ENCODE measurements around the gene HCFC1.

The HCFC1 gene

GRCh38 chrX:153928846-153929245 lies 42.8 kb downstream of the HCFC1 start:
- no peak overlapping the region for H2BK120ac ChIP-seq (ENCODE audit: low read depth, low read length)
- no CpG with 5 or more reads among the region's 9 CpGs for WGBS (ENCODE audit: extremely low coverage, insufficient coverage, low lambda C conversion rate)
- no peak overlapping the region for H4K5ac ChIP-seq (ENCODE audit: low read length)
- H3K27me3 ChIP-seq (ENCODE audit: insufficient read depth, low read length, poor library complexity), result no peaks in the 10 kb centered on the region
- no peak overlapping the region for H3K9ac ChIP-seq (ENCODE audit: low read length)
- H3K18ac ChIP-seq (ENCODE audit: low read length), result no peak overlapping the region
- no peak overlapping the region for H3K23ac ChIP-seq (ENCODE audit: low read length)
- peaks cover 3% of the 10 kb centered on the region for H3K4me1 ChIP-seq (ENCODE audit: control insufficient read depth, low read depth, low read length)
- no peak overlapping the region for H2AK5ac ChIP-seq (ENCODE audit: low read length)
- peaks cover 3% of the 10 kb centered on the region for H3K79me2 ChIP-seq (ENCODE audit: control insufficient read depth, insufficient read depth, low read length)
- no peak overlapping the region for H4K8ac ChIP-seq (ENCODE audit: low read depth, low read length)
- no peak overlapping the region for H3K56ac ChIP-seq (ENCODE audit: low read length)
- no peak overlapping the region for H2BK5ac ChIP-seq (ENCODE audit: low read length)
- no peak overlapping the region for H3K4me2 ChIP-seq (ENCODE audit: low read length)
- no peak overlapping the region for H3K4me3 ChIP-seq (ENCODE audit: low read length)
- H2BK15ac ChIP-seq (replicated peaks; ENCODE audit: low read depth), result no peak overlapping the region
- H3K36me3 ChIP-seq (ENCODE audit: control insufficient read depth, insufficient read depth, low read length), result no peaks in the 10 kb centered on the region
- no peak overlapping the region for H3K27ac ChIP-seq (ENCODE audit: low read depth, low read length)
- no peak overlapping the region for H3K4ac ChIP-seq (ENCODE audit: low read depth, low read length)
- H3K79me1 ChIP-seq (ENCODE audit: low read length), result no peaks in the 10 kb centered on the region
- no peak for DNase-seq

- no peak overlapping the region for H2AK5ac ChIP-seq (ENCODE audit: low read length)
- peak overlapping the region; percentile 83 for H3K4ac ChIP-seq (ENCODE audit: low read depth, low read length)
- H4K8ac ChIP-seq (ENCODE audit: low read depth, low read length), result no peak overlapping the region
- H3K4me2 ChIP-seq (ENCODE audit: low read length), result peak overlapping the region; percentile 64
- H2BK5ac ChIP-seq (ENCODE audit: low read length), result peak overlapping the region; percentile 76
- WGBS (ENCODE audit: extremely low coverage, insufficient coverage, low lambda C conversion rate), result no CpG with 5 or more reads among the region's 76 CpGs
- peaks cover 3% of the 10 kb centered on the region for H3K4me1 ChIP-seq (ENCODE audit: control insufficient read depth, low read depth, low read length)
- no peak overlapping the region for H2BK15ac ChIP-seq (replicated peaks; ENCODE audit: low read depth)
- no peaks in the 10 kb centered on the region for H3K79me2 ChIP-seq (ENCODE audit: control insufficient read depth, insufficient read depth, low read length)
- H3K79me1 ChIP-seq (ENCODE audit: low read length), result peaks cover 1% of the 10 kb centered on the region
- no peaks in the 10 kb centered on the region for H3K36me3 ChIP-seq (ENCODE audit: control insufficient read depth, insufficient read depth, low read length)
- peak overlapping the region; percentile 94 for H3K9ac ChIP-seq (ENCODE audit: low read length)
- peak overlapping the region; percentile 96 for H3K18ac ChIP-seq (ENCODE audit: low read length)
- peak overlapping the region; percentile 34 for H3K4me3 ChIP-seq (ENCODE audit: low read length)
- H3K23ac ChIP-seq (ENCODE audit: low read length), result no peak overlapping the region
- no peaks in the 10 kb centered on the region for H3K27me3 ChIP-seq (ENCODE audit: insufficient read depth, low read length, poor library complexity)
- peak overlapping the region; percentile 96 for H3K27ac ChIP-seq (ENCODE audit: low read depth, low read length)
- peak overlapping the region; percentile 97 for H3K56ac ChIP-seq (ENCODE audit: low read length)
- DNase-seq, result peak; percentile 98
- no peak overlapping the region for H2BK120ac ChIP-seq (ENCODE audit: low read depth, low read length)
- peak overlapping the region; percentile 23 for H4K5ac ChIP-seq (ENCODE audit: low read length)
Measured at GRCh38 chrX:153927922-153928760, 43.5 kb downstream of the HCFC1 start.

DNA sequence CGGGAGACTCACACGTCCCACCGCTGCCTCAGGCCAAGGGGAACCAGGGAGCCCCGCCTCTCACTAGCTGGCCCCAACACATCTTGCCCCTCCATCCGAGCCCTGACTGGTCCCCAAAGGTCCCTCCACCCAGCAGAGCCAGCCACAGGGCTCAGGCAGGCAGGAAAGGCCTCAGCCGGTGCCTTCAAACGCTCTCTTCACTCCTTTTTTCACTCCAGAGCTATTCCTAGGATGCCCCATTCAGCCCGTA lies 44.0 kb downstream of the HCFC1 start:
- H3K9ac ChIP-seq (ENCODE audit: low read length), result peak overlapping the region; percentile 94
- peak overlapping the region; percentile 96 for H3K27ac ChIP-seq (ENCODE audit: low read depth, low read length)
- no peak overlapping the region for H2BK15ac ChIP-seq (replicated peaks; ENCODE audit: low read depth)
- H3K4me1 ChIP-seq (ENCODE audit: control insufficient read depth, low read depth, low read length), result peaks cover 3% of the 10 kb centered on the region
- no peak overlapping the region for H2BK120ac ChIP-seq (ENCODE audit: low read depth, low read length)
- no peaks in the 10 kb centered on the region for H3K79me2 ChIP-seq (ENCODE audit: control insufficient read depth, insufficient read depth, low read length)
- H2AK5ac ChIP-seq (ENCODE audit: low read length), result no peak overlapping the region
- peak overlapping the region; percentile 23 for H4K5ac ChIP-seq (ENCODE audit: low read length)
- peak overlapping the region; percentile 76 for H2BK5ac ChIP-seq (ENCODE audit: low read length)
- H3K56ac ChIP-seq (ENCODE audit: low read length), result peak overlapping the region; percentile 97
- H3K79me1 ChIP-seq (ENCODE audit: low read length), result peaks cover 1% of the 10 kb centered on the region
- peak overlapping the region; percentile 34 for H3K4me3 ChIP-seq (ENCODE audit: low read length)
- H3K18ac ChIP-seq (ENCODE audit: low read length), result peak overlapping the region; percentile 96
- no peaks in the 10 kb centered on the region for H3K36me3 ChIP-seq (ENCODE audit: control insufficient read depth, insufficient read depth, low read length)
- no peak for DNase-seq
- peak overlapping the region; percentile 83 for H3K4ac ChIP-seq (ENCODE audit: low read depth, low read length)
- H3K23ac ChIP-seq (ENCODE audit: low read length), result no peak overlapping the region
- no peaks in the 10 kb centered on the region for H3K27me3 ChIP-seq (ENCODE audit: insufficient read depth, low read length, poor library complexity)
- peak overlapping the region; percentile 64 for H3K4me2 ChIP-seq (ENCODE audit: low read length)
- H4K8ac ChIP-seq (ENCODE audit: low read depth, low read length), result no peak overlapping the region
- WGBS (ENCODE audit: extremely low coverage, insufficient coverage, low lambda C conversion rate), result no CpG with 5 or more reads among the region's 8 CpGs

GRCh38 chrX:153926858-153927671 lies 44.6 kb downstream of the HCFC1 start:
- no peak for DNase-seq
- Histone ChIP-seq H3K4me1 (ENCODE audit: control insufficient read depth, low read depth, low read length) (peaks cover 3% of the 10 kb centered on the region), H3K4me2 (ENCODE audit: low read length) (peak overlapping the region; percentile 64), H3K36me3 (ENCODE audit: control insufficient read depth, insufficient read depth, low read length) (no peaks in the 10 kb centered on the region), H3K56ac (ENCODE audit: low read length) (peak overlapping the region; percentile 97), H4K8ac (ENCODE audit: low read depth, low read length) (no peak overlapping the region), H3K4me3 (ENCODE audit: low read length) (no peak overlapping the region), H2BK120ac (ENCODE audit: low read depth, low read length) (no peak overlapping the region), H3K79me2 (ENCODE audit: control insufficient read depth, insufficient read depth, low read length) (no peaks in the 10 kb centered on the region), H3K27me3 (ENCODE audit: insufficient read depth, low read length, poor library complexity) (no peaks in the 10 kb centered on the region), H3K9ac (ENCODE audit: low read length) (peak overlapping the region; percentile 94), H3K27ac (ENCODE audit: low read depth, low read length) (peak overlapping the region; percentile 96), H4K5ac (ENCODE audit: low read length) (no peak overlapping the region), H2AK5ac (ENCODE audit: low read length) (no peak overlapping the region), H3K23ac (ENCODE audit: low read length) (no peak overlapping the region), H3K4ac (ENCODE audit: low read depth, low read length) (peak overlapping the region; percentile 83), H2BK5ac (ENCODE audit: low read length) (peak overlapping the region; percentile 76), H2BK15ac (replicated peaks; ENCODE audit: low read depth) (no peak overlapping the region), H3K18ac (ENCODE audit: low read length) (peak overlapping the region; percentile 96), H3K79me1 (ENCODE audit: low read length) (peaks cover 1% of the 10 kb centered on the region)
- WGBS (ENCODE audit: extremely low coverage, insufficient coverage, low lambda C conversion rate), result no CpG with 5 or more reads among the region's 31 CpGs

DNA sequence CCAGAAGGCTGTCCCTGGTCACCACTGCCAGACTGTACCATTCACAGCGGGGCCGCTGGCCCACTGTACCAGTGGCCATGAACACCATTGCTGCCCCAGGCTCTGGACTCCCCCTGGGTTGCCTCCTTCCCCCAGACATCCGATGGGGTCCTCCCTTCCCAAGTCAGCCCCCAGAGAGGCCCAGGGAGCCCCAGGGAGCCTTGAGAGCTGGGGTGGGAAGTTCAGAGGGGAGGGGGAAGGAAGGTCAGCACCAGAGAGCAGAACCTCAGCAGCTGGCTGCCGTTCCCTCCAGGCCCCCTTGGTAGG lies 45.1 kb downstream of the HCFC1 start:
- H4K5ac ChIP-seq (ENCODE audit: low read length), result no peak overlapping the region
- H4K8ac ChIP-seq (ENCODE audit: low read depth, low read length), result no peak overlapping the region
- DNase-seq, result peak; percentile 77
- peak overlapping the region; percentile 97 for H3K56ac ChIP-seq (ENCODE audit: low read length)
- no peaks in the 10 kb centered on the region for H3K79me2 ChIP-seq (ENCODE audit: control insufficient read depth, insufficient read depth, low read length)
- peak overlapping the region; percentile 77 for H3K4ac ChIP-seq (ENCODE audit: low read depth, low read length)
- H3K4me2 ChIP-seq (ENCODE audit: low read length), result peak overlapping the region; percentile 36
- peak overlapping the region; percentile 96 for H3K27ac ChIP-seq (ENCODE audit: low read depth, low read length)
- H3K79me1 ChIP-seq (ENCODE audit: low read length), result peaks cover 1% of the 10 kb centered on the region
- H3K4me1 ChIP-seq (ENCODE audit: control insufficient read depth, low read depth, low read length), result peaks cover 3% of the 10 kb centered on the region
- H2AK5ac ChIP-seq (ENCODE audit: low read length), result no peak overlapping the region
- no CpG with 5 or more reads among the region's 4 CpGs for WGBS (ENCODE audit: extremely low coverage, insufficient coverage, low lambda C conversion rate)
- H3K9ac ChIP-seq (ENCODE audit: low read length), result peak overlapping the region; percentile 87
- H3K23ac ChIP-seq (ENCODE audit: low read length), result no peak overlapping the region
- no peaks in the 10 kb centered on the region for H3K27me3 ChIP-seq (ENCODE audit: insufficient read depth, low read length, poor library complexity)
- H3K18ac ChIP-seq (ENCODE audit: low read length), result peak overlapping the region; percentile 56
- H2BK15ac ChIP-seq (replicated peaks; ENCODE audit: low read depth), result peak overlapping the region; percentile 10
- no peak overlapping the region for H3K4me3 ChIP-seq (ENCODE audit: low read length)
- H2BK120ac ChIP-seq (ENCODE audit: low read depth, low read length), result no peak overlapping the region
- H2BK5ac ChIP-seq (ENCODE audit: low read length), result no peak overlapping the region
- no peaks in the 10 kb centered on the region for H3K36me3 ChIP-seq (ENCODE audit: control insufficient read depth, insufficient read depth, low read length)
